Left renal pelvis (tissue), 4 donors: ENCODE results near the gene SYT2. TPM values are rescaled to one million over a fixed set of nuclear protein-coding genes. Genes with fewer than 3 reads are reported as not detected.
"Not testable (repeated sequence)": the region's sequence is repeated elsewhere in the genome, so short reads cannot be mapped to it uniquely, and the experiment has no call there.

Source experiments
- DNase-seq, 4 donors: peaks; one replicate each; pipeline ENCODE4 v3.0.0-alpha.2; 2013; ENCODE audit warnings: low read depth in 4 of 4, low spot score in 3 of 4
- polyA plus RNA-seq, 4 donors: library from polyadenylated mRNA; unstranded; fragments of 120-200 nt; gene quantifications; one replicate each; pipeline ENCODE4 v1.2.1, GENCODE V29; 2013; ENCODE audit not compliant: insufficient read length in 4 of 4

SYT2 gene
- polyA plus RNA-seq, 4 donors: 2.0 to 3.0 (median 2.0) TPM

DNA sequence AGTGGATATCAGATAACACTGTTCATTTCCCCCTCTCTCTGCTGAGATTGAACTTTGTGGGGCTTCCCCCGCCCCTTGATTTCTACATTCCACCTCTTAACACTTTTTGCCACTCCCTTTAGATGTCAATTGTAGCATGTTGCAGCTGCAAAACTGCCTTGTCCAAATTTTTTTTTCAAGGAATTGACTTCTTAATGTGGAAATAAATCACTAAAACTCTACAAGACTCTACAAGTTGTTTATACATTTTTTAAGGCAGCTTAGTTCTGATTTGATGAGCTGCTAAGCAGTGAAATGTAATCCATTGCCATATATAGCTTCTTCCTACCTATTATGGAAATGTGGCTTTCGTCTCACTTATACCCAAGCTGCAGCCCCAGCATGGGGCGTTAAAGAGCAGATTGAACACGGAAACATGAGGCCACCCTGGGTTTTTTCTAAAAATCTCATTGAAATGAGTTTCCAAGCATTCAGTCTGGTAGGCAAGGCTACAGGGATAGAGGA, 132.2 kb downstream of the SYT2 start:
- DNase-seq: peak in 1 of 4 donors; percentile 51

DNA sequence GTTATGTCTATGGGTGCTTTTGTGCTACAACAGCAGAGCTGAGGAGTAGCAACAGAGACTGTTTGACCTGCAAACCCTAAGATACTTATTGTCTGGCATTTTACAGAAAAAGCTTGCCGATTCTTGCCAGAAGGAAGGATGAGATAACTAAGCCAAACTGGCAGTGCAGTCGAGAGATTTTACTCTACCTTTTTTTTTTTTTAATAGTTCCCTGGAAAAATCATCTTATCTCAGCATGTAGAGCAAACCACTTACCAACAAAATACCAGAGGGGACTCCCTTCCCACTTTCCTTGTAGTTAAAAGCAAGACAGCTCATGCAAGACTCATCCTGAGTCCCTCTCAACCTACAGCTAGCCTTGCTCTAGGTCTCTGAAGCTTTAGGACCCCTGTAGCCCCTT, 132.9 kb downstream of the SYT2 start:
- DNase-seq: no peak

DNA sequence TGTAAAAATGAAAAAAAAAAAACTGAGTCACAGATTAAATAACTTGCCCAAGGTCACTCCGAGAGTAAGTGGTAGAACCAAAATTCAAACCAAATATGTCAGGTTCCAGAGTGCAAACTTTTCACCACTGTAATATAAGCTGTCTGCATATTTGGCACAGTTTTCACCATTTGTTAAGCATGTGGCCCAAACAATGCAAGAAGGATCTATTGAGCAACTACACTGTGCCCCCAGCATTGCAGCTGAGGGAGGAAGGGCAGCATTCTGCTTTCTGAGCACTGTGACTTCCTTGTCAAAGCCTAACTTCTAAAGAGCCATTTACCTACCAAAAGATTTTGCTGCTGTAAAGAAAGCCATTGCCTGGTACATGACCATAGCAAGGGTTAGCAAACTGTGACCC, 133.4 kb downstream of the SYT2 start:
- DNase-seq: no peak

DNA sequence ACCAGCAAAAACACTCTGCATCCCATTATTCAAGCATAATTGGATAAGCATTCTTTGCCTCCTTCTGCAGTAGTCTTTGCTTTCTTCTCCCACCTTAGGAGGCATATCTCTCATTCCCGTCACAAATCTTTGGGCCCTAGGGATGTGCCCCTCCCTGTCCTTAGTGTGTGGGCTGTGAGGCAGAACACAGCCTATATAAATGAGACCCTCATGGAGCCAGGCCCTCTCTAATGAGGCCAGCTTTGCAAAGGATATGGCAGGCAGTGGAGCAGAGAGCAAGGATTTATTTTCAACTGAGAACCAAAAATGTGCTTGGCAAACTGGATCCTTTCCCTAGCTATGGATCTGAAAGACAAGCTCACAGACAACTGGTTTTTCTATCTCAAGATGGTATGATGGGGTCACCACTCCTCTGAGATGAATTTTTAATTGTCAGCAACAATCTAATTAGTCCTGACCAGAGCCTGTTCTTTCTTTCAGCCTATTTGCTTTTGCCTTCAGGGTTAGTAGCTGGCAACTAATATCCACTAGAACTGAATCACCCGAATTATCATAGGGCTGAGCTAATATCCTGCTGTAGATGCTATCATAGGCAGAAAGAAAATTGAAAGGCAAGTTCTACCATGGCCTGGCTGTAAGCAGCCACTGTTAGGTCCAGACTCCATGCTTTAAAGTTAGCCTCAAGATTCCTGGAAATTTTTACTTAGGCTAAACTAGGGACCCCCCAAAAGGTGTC, 134.2 kb downstream of the SYT2 start:
- no peak for DNase-seq

DNA sequence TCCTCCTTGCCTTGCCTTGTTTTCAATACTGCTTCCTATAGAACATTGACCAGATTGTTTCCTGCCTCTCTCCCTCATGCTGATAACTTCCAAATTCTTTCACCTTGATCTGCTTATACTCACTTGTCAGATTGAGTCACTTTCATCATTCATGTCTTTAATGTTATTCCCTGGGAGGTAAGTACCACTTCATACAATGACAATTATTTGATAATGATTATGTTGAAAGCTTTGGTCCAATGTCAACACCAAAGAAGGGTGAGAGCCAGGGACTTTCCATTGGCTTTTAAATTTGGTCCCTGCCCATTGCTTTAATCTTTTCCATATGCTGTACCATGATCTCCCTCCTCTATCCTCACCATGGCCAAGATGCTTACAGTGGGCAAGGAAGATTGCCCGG, 137.4 kb downstream of the SYT2 start:
- DNase-seq: no peak

DNA sequence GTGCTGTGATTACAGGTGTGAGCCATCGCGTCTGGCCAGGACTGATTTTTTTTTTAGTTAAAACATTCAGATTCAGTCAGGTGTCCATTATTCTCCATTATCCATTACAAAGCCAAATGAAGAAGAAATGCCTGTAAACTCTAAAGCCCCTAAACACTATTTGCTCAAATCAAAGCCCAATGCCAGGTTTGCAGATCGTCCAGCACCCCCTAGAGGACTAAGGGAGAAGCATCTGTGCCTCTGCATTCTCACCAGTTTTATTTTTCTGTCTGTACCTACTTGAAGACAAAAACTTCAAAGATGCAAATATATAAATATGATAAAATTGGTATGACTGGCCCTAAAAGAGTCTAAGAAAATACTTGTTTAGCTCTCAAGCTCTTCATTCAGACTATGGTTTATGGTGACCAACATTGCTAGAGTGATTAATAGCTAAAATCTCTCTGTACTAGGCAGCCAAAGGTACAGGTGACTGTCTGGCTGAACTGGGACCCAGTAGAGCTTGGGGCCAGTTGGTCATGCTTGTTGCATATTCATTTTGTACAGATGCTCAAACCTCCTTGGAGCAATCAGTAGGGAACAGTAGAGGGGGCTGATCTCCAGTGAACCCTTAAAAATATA, 138.4 kb downstream of the SYT2 start:
- DNase-seq: no peak

DNA sequence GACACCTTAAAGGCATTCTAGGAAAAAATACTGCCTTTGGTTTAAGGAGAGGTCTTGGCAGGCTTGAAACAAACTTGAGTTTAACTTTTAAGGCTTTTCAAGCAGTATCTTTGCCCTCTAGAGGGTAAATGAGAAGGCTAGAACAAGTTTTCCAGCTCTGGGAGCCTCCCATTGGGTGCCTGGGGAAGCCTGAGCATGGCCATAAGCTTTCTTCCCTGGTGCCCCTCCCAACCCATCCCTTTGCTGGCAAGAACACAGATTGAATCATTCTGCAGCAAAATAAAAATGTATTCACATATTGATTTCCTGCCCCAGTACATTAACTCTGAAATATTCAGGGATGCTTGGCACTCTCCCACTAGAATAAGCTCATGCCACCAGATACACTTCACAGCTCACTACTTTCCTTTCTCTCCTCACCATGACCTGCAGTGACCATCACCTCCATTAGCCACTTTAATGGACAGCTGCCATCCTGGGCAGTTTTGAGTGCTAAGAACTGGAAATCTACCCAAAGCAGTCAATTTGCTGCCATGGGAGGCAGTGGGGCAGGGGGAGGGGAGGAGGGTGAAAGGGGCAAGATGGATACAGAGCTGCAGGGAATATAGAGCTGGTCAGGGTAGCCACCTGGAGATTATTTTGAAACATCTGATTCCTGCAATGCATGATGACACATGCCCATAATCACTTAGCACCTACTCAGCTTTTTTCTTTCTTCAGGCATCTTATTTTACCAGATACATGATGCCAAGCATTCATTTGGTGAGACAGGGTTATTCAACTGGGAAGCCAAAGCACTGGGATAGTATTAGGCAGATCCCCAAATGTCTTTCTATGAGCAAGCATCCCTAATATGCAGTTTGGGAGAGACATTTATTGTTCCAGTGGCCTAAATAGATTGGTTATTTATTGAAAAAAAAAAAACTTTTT, 140.6 kb downstream of the SYT2 start:
- DNase-seq: no peak

DNA sequence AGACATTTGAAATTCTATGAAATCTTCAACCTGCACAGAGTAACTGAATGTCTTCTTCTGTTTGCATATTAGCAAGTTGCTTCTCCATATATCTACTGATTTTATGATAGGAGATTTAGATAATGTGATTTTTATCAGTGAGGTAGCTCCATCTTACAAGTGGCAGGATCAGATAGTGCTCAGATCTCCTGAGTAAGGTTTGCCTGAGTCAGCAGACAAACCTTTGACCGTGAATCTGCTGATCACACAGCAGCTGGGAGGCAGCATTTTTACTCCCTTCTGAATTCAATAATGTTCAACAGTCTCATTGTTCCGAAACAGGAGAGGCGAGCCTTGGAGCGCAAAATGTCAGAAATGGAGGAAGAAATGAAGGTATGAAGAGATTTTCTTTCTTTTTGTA, 141.4 kb downstream of the SYT2 start:
- DNase-seq: no peak

DNA sequence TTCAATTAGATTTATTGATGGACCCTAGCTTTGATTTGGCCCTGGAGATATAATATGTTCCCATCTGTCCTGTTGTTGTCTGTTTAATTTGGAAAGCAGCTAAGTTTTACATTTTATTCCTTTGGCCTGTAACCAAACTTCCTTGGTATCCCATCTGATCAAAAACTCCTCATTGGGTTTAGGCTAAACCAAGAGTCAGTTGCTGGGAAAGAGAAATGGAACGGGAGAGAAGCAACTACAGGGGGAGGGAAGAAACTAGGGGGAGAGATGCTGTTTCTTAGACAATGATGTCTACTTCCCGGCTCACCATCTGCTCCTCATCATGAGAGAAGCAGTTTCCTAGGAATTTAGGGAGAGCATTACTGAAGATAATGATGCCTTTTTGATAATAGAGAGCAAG, 141.8 kb downstream of the SYT2 start:
- no peak for DNase-seq

DNA sequence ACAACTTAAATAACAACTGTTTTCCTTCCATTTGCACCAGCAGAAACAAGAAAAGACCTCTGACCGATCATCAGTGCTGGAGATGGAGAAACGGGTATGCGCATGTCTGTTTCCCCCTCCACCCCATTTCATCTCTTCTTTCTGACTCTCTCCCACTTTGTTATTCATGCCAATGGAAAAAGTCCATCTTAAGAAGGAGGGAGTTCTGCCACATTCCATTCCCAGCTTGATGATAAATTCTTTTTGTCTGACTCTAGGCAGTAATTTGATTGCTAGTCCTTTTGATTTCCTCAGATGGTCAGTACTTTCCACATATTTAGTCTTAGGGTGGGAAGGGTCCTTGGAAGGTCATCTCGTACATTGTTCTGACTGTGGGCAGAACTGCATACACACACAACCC, 142.5 kb downstream of the SYT2 start:
- no peak for DNase-seq

DNA sequence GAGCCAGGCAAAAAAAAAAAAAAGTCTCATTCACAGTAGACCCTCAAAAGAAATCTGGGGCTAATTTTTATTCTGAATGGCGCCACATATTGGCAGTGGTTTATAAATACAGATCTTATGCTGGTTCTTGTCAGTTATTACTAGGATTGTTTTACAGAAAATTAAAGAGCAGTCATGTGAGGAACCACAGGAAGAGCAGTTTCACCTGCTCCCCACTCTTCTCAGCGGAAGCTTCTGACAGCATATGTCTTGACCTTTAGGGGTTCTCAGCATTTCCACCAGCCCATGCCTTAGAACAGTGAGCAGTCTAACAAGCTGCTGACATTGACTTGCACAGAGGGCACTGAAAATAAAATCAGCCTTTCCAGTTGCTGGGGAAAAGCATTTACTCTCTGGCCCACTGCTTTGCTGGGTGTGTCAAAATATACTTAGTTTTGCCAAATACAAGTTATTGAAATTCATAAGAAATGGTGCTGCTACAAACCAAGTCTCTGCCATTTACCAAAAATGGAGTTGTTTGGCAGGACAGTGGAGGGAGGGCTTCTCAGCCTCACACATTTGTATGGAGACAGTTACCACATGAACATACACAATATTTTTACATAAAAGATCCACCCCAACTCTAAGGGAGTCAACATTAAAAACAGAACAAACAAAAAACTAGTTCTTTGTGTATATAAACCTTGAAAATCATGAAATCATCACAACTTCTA, 144.2 kb downstream of the SYT2 start:
- no peak for DNase-seq

DNA sequence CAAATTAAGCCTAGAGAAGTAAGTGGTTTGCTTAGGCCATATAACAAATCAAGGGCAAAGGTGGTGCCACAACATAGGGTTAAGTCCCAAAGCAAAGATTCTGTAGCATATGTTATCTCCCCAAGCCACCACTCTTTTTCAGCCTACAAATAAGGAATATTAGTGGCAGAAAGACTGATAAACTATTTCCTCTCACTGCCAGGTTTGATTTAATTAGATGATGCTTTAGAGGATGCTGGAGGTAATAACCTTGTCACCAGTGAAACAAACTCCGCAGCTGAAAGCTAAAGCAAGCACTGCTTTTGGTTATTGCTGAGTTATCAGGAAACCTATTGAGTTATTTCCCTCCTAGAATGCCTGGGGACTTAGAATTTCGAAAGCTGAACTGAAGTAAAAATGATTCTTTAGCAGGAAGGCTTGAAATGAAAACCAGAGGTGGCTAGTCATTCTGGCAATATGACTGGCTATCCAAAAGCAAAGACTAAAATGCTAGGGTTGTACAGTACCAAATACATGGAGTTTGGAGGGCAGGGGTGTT, 145.2 kb downstream of the SYT2 start:
- DNase-seq: no peak

DNA sequence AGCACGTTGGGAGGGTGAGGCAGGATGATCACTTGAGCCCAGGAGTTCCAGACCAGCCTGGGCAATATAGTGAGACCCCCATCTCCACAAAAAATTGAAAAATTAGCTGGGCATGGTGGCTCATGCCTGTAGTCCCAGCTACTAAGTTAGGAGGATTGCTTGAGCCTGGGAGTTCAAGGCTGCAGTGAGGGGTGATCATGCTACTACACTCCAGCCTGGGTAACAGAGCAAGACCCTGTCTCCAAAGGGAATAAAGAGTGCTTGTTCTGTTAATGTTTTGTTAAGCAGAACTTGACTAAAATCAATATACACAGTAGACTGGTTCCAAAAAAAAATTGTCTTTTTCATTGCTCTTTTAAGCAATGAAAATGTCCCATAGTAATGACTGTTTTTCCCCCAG, 146.4 kb downstream of the SYT2 start:
- DNase-seq: no peak

DNA sequence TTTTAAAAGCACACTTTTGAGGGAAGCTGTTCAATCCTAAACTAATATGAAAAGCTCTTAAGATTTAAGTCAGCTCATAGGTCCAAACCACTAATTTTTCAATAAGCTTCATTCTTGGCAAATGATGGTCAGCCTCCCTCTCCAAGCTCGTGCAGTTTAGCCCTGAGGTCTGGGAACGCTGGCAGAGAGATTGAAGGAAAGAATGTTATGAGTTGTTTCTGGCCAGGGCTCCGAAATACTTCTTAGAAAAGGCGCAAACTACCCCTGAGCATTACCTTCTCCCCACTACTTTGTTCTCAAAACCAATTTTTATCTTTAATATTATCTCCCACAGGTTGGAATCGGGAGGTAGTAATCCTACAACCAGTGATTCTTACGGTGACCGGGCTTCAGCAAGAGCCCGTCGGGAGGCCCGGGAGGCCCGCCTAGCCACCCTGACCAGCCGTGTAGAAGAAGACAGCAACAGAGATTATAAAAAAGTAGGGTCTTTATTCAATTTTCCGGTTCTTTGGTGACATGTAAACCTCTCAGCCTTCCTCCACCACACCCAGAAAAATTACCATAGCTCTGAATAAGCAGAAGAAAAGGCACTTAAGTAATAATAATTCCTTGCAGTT, 147.7 kb downstream of the SYT2 start:
- no peak for DNase-seq

DNA sequence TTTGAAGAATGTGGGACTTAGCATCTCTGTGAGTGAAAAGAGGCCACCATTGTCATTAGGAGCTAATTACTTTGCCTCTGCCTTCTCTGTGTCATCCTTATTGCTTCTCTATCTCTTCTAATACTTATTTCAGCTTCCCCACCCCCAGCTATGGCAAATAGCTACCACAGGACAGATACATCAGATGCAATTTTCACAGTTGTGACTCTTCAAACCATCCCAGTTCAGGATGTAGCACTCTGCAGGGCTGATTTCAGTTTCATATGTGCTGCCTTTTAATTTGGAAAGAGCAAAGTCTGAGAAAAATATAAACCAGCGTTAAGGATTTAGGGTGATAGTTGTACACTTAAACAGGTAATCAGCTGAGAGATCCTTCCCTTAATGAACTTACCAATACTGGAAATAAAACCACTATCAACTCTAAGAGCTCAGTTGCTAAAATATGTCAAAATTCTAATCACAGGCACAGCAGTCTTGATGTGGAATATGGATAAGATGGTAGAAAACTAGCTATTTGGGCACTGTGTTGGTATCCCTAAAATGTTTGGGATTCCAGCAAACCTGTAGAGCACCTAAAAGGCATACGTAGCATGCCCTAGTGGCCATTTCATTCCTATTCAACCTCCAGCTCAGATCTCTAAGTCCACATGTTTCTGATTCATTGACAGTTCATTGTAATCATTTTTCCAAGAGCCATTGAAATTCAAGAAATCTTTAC, 148.4 kb downstream of the SYT2 start:
- DNase-seq: no peak

DNA sequence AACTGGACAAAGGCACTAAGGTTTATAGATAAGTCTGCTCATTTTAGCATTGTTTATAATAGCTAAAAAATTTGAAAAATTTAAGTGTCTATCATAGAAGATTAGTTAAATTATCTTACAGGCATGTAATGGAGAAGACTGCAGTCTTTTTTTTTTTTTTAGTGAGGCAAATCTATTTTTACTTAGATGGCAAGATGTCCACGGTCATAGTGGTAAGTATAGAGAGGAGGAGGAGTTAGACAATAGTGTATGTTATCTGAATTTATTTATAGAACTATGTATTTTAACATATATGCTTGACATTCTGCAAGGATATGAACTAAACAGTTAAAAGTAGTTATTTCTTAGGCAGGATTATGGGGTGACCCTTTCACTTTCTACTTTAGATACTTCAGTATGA, 149.0 kb downstream of the SYT2 start:
- no peak for DNase-seq

DNA sequence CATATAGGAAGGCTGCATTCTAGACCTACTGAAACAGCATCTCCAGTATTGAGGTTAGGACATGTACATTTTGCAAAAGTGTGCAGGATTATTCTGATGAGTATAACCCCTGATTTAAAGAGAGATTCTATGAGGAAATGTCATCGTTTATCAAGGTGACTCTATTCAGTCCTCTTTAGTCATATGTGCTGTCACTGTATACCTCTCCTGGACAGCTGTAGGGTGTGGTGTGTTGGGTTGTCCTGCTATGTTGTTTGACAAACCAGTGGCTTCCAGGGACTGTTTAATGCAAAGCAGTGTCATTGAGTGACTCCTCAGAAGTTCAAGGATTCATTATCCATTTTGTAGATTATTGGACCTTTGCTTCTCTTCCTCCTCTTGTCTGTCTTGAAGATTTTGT, 152.6 kb downstream of the SYT2 start:
- DNase-seq: not testable (repeated sequence)

DNA sequence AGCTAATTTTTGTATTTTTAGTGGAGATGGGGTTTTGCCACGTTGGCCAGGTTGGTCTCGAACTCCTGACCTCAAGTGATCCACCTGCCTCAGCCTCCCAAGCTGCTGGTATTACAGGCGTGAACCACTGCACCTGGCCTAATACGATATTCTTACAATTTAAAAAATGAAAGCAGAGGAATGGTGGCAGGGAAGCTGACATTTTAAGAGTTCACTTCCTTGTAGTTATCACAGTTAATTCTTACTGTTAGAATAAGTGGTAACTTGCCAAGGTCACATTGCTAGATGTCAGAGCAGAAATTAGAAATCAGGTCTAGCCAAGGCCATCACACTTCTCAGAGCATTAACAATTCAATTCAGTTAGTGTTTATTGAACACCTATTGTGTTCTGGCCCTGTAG, 154.2 kb downstream of the SYT2 start:
- DNase-seq: not testable (repeated sequence)

DNA sequence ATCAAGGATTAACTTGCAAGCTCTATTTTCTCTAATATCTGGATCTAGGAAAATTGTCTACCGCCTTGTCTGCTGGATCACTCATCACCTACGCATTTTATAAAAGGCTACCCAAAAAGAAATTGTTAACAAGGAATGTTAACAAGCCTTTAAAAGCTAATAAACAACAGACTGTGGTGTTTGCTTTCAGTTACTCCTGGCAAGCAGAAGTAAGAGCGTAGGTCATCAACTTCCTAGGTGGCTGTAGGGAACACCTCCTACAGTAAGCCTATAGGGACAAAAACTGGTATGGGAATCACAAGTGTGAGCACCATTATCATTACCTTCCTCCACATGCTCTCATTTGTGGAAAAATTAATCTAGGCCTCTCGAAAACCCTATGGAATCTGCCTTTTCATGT, 155.6 kb downstream of the SYT2 start:
- not testable (repeated sequence) for DNase-seq
